Stimulated activated CD4-positive, alpha-beta T cell treated with anti-CD3 and anti-CD28 coated beads, Interleukin-2, amount 100 ng/mL, for 24 hours (primary cell): Measurements from ENCODE around the gene CDC34.

Experiments used
- DNase-seq, 2 donors: peaks; one replicate each; pipeline ENCODE4 v3.0.0-alpha.2; 2020

CDC34 gene

DNA sequence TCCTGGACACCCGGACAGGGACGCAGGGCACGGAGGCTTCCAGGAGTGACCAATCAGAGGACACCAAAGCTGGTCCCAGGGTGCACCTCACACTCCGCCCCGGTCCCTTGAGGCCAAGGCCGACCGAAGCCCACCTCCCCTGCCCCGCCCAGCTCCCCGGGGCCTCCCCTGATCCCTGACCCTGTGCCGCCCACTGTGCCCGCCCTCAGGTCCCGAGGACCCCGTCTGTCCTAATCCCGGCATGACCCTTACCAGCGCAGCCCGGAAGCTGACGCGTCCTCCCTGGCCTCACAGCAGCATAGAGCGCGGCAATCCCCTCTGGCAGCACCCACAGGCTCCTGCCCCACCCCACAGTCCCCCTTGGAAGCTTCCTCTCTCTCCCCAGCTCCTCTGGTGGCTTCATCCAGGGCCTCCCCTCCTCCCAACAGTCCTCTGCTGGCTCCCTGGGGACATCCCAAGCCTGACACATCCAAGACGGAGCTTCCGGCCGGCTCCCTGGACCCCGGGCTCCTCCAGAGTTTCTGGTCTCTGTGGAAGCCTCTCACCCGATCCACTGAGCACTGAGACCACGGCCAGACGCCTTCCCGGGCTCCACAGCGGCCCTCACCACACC is 7.4 kb upstream of the CDC34 start:
- no peak for DNase-seq

DNA sequence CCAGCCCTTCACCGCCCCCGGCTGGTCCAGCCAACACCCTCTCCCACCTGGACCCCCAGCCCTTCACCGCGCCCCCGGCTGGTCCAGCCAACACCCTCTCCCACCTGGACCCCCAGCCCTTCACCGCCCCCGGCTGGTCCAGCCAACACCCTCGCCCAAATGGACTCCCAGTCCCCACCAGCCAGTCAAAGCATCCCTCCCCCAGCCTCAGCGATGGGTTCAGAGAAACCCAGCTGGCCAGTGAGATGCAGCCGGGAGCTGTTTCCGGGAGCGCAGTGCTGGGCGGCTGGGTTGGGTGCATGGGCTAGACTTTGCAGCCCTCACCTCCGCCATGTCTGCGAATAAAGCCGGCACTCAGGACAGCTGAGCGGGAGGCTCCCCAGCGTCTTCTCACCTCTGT is 6.5 kb upstream of the CDC34 start:
- no peak for DNase-seq

DNA sequence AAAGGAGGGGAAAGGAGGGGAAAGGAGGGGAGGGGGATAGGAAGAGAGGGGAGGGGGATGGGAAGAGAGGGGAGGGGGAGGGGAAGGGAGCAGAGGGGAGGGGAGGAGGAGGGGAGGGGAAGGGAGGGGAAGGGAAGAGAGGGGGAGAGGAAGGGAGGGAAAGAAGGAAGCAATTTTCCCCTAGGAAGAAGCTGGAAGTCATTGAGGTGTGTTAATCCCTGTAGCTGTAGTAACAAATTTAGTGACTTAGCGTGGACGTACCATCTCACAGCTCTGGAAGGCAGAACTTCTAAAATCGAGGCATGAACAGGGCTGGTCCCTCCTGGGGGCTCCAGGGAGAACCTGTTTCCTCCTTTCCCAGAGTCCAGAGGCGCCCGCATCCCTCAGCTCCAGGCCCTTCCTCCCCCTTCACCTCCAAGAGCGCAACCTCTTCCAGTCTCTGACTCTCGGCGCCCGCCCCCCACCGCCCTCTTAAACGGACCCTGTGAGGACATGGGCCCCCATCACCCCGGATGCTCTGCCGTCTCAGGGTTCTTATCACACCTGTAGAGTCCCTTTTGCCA is 5.6 kb upstream of the CDC34 start:
- DNase-seq, result no peak

DNA sequence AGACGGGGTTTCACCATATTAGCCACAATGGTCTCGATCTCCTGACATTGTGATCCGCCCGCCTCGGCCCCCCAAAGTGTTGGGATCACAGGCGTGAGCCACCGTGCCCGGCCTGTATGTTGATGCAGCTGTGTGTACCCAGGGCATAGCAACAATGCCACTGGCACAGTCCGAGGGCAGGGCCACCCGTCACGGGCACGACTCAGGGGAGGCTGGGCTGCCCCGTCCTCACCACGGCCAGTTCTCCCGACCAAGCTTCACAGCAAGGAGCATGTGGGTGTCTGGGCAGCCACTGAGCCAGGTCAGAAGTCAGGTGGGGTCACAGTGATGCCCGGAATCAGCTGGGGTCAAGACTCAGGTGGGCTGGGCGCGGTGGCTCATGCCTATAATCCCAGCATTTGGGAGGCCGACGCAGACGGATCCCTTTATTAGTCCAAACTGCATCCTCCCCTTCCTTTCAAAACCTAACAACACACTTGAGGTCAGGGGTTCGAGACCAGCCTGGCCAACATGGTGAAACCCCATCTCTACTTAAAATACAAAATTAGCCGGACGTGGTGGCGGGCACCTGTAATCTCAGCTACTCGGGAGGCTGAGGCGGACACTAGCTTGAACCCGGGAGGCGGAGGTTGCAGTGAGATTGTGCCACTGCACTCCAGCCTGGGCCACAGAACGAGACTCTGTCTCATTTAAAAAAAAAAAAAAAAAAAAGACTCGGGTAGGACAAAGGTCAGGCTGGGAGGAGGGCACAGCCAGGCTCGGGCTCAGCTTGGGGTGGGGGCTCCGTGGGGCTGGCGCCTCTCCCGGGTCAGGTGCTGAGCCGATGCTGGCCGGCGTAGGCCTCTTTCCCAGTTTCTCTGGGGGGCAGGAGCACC is 1.2 kb upstream of the CDC34 start:
- no peak for DNase-seq

DNA sequence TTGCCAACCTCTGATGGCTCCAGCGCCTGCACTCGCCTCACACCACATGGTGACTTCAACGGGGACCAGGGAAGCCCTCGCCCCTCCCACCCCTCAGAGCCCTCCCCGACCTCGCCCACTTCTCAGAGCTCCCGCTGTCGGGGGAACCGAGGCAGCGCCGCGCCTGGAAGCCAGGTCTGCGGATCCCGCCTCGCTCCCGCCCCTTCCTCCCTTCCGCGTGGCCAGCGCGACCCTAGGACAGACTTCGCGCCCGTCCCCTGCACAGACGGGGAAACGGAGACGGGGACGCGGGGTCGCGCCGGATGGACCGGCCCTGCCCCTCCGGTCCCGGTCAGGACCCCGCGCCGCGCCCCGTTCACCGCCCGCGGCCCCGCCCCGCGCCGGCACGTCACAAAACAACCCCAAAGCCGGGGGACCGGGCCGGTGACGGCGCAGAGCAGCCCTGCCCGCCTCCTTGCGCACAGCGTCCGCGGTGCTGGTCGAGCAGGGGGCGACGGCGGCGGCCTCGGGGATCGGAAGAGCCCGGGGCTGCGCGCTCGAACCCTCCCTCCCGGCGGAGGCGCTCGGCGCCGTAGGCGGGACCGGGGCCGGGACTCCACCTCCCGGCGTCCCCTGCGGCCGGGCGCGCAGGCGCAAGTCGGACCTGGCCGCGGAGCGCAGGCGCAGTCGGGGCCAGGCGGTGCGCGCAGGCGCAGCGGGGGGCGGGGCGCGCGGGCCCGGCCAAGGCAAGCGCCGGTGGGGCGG is 379 bp upstream of the CDC34 start:
- DNase-seq, result peak; percentile 87 to 89

DNA sequence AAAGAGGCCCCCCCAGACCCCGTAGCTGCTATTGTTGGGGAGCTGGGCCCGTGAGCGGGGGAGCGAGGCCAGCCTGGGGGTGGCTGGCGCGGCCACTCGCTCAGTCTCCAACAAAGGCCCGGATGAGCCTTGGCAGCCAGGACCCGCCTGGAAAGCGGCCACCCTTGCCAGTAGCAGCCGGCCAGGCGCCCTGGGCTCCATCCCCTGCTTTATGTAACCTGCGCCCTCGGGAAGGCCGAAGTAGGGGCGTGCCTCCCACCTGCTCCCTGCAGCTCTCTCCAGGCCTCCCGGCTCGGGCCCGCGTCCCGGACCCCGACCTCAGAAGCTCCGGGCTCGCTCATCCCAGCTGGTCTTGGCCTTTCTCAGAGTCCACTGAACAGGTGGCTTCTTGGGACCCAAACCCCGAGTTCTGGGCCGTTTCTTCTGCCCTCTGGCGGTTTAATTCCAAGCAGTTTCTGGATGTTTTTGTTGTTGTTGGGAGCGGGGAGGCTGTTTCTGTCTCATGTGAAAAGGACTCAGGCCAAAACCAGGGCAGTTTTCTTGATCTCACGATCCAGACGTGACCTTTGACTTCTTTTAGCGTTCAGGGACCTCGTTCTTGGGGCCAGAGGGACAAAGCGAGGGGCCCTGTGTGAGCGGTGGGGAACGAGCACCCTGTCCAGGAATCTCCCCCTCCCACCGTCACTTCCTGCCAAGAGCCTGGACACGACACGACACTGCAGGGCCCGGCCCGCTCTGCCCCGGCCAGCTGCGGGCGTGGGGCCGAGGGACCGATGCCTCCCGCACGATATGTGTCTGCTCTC is 1.2 kb downstream of the CDC34 start:
- DNase-seq, result peak in 1 of 2 donors; percentile 47

DNA sequence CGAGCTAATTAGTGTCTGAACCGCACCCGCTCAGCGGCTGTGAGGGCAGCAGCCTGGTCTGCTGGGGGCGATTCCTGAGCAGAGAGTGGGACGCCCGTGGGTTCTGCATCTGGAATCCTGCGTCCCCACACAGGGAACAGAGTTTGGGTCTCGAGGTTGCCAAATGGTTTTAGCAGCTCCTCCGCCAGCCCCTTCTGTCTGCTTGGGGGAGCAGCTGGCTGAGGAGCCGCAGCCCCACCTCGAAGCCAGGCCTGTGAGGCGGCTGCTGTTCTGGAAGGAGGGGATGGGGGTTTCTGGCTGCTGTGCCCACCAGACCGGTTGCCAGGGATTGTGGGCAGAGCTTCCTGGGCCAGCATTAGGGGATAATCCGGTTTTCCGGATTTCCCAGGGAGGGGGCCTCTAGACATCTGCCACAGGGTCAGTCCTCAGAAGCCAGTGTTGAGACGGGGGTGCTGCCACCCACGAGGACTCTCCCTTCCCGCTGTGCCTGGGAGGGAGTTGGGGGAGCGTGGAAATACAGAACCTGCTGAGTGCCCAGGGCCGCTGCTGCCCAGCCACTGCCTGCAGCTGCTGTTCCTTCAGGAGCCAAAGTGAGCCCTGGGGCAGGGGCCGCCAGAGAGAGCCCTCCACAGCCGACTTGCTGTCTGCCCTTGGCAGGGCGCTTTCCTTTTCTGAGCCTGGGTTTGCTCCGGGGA is 2.0 kb downstream of the CDC34 start:
- DNase-seq, result no peak

DNA sequence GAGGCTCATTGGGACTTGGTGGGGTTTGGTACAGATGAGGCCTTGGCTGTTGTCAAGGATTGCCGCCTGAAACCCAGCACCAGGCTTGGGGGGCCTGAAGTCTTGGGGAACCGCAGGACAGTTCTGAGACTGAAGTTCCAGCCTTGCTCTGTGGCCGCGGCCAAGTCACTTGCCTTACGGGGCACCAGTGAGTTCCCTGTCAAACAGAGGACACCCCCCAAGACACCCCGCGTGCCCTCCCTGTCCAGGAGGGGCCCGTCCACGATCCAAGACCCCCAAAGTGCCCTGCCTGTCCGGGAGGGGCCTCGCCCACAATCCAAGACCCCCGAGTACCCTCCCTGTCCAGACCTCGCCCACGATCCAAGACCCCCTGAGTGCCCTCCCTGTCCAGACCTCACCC is 2.5 kb downstream of the CDC34 start:
- DNase-seq, result no peak

DNA sequence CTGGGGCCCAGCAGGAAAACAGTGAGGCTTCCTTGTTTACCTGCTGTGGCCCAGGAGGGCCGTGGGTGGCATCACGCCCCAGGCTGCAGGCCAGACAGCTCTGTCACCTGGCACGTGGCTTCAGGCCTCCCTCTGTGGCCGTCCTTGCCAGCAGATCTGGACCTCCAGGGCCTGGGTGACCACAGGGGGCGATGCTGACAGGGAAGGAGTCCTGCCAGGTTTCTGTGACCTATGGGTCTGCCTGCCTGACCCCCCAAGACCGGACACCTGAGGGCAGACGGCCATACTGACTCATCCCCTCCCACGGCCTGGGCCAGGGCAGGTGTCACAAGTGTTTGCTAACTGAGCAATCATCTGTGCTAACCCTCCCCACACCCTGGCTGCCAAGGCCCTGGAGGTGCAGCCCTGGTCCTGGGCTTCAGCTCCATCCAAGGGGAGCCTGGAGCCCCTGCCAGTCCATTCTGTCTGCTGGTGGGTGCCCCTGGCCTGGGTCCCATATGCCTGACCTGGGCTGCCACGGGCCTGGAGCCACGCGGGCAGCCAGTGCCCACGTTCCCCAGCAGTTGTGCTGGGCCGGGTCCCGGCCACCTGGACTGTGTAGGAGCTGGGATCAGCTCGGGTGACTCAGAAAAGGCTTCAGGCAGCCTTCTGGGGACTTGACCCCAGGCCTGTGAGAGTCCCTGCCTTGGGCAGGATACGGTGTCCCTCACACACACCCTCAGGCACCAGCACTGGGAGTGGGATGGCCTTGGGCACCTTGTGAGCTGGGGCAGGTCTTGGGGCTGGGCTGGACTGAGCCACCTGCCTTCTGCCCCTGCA is 3.7 kb downstream of the CDC34 start:
- DNase-seq, result no peak

DNA sequence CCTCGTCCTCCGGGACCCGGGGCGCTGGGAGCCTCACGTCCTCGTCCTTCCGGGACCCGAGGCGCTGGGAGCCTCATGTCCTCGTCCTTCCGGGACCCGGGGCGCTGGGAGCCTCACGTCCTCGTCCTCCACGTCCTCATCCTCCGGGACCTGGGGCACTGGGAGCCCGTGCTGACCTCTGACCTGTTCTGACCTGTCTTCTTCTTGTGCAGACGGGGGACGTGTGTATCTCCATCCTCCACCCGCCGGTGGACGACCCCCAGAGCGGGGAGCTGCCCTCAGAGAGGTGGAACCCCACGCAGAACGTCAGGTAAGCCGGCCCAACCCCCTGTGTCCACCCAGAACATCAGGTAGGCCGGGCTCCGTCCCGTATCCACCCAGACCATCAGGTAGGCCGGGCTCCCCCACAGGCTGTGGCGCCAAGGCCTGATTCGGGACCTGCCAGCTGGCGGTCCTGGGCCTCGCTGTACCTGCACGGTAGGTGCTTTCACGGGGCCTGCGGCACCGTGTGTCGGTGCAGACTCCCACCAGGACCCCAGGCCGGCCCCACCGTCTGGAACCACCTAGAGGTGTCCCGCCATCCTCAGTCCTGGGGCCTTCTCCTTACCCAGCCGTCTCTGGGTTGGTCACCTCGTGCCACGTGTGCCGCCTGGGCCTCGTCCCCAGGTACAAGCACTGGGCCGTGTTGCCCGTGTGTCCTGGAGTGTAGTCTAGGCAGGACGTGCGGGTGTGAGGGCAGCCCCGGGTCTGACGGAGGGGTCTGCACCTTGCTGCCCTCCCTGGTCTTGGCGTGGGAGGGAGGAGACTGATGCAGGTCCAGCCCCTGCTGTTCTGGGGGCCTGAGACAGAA is 4.7 kb downstream of the CDC34 start:
- DNase-seq, result no peak

DNA sequence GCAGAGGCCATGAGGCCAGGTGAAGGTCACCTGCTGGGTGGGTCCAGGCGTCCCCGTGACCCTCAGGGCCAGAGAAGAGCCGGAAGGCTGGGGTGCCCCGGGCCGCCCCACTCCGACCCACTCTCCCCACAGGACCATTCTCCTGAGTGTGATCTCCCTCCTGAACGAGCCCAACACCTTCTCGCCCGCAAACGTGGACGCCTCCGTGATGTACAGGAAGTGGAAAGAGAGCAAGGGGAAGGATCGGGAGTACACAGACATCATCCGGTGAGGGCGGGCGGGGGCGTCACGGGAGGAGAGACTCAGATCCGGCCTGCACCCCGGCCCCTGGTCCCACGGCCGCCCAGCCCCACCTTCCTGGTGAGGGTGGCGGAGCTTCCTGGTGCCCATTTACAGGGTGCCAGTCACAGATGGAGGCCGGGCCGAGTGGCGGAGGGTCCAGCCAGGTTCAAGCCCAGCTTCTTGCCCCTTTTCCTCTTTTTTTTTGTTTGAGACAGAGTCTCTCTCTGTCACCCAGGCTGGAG is 5.4 kb downstream of the CDC34 start:
- DNase-seq, result no peak

DNA sequence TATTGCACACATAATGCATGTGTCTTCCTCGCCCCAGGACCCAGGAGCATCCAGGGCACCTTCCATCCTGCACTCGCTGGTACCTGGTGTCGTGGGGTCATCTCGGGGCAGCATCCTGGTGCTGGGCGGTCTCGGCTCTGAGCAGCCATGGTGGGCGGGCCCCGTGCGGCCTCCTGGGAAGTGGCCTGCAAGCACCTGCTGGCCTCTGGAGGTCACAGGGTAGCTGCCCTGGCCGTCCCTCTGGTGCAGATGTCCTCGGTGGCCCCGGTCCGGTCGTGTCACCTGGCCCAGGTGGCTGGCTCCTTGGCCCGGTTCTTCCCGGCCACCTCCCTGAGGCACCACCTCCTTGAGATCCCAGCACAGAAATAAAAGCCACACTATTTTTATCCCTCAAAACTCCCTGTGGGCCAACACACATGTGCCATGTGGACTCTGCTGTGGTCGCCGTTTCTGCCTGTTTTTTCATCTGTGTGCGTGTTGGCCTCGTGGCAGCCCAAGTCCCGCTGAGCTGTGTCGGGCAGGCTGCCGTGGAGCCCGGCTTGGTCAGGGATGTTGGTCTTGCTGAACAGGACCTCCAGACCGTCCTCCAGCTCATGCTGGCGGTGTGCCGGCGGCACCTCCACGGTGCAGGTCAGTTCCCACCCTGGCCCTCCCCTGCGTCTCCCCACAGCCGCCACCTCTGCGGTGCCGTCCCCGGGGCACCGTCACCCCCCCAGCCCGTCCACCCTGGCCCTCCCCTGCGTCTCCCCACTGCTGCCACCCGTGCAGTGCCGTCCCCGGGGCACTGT is 7.3 kb downstream of the CDC34 start:
- DNase-seq, result no peak

DNA sequence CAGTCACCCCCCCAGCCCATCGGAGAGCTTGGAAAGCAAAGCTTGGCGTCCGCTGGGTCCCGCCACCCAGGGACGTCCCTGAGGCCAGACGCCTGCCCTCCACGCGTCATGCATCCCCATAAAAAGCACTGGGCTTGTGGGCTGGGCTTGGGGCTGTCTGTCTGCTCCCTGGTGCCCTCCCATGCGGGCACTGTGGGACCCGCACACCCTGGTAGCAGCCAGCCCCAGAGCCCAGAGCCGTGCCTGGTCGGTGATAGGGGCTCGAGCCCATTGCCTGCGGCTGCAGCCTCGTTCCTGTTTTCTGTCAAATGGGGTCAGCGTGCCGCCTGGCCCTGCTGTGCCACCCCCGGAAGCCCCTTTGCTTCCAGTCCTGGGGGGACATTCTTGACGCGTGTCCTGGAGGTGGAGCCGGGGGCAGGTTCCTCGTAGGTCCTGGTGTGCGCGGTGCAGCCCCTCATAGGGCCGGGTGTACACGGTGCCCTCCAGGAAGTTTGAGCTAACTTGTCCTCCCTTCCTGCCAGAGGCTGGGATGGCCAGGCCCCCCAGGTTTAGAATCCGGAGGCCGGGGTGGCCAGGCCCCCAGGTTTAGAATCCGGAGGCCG is 8.0 kb downstream of the CDC34 start:
- no peak for DNase-seq

DNA sequence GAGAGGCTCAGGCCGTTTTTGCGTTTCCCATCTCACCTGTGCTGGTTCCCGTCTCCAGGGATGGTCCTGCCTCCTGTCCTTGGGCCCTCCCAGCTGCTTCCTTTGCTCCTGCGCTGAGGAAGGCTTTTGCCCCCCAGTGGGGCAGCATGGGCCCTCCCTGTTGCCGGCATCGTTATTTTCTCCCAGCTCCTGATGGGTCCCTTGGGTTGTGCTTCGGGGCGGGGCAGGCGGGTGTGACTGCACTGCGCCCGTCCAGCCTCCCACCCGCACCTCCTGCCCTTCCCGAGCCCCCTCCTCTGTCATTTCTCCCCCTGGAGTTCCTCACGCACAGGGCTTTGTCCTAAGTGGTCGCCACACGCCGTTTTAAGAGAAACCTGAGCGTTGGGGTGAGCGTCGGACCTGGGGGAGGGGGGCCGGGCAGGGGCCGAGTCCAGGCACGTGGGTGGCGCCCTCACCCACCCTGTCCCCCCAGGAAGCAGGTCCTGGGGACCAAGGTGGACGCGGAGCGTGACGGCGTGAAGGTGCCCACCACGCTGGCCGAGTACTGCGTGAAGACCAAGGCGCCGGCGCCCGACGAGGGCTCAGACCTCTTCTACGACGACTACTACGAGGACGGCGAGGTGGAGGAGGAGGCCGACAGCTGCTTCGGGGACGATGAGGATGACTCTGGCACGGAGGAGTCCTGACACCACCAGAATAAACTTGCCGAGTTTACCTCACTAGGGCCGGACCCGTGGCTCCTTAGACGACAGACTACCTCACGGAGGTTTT is 9.5 kb downstream of the CDC34 start:
- DNase-seq, result no peak

DNA sequence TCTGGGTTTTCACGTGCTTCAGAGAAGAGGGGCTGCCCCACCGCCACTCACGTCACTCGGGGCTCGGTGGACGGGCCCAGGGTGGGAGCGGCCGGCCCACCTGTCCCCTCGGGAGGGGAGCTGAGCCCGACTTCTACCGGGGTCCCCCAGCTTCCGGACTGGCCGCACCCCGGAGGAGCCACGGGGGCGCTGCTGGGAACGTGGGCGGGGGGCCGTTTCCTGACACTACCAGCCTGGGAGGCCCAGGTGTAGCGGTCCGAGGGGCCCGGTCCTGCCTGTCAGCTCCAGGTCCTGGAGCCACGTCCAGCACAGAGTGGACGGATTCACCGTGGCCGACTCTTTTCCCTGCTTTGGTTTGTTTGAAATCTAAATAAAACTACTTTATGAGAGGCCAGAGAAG is 10.1 kb downstream of the CDC34 start:
- no peak for DNase-seq

DNA sequence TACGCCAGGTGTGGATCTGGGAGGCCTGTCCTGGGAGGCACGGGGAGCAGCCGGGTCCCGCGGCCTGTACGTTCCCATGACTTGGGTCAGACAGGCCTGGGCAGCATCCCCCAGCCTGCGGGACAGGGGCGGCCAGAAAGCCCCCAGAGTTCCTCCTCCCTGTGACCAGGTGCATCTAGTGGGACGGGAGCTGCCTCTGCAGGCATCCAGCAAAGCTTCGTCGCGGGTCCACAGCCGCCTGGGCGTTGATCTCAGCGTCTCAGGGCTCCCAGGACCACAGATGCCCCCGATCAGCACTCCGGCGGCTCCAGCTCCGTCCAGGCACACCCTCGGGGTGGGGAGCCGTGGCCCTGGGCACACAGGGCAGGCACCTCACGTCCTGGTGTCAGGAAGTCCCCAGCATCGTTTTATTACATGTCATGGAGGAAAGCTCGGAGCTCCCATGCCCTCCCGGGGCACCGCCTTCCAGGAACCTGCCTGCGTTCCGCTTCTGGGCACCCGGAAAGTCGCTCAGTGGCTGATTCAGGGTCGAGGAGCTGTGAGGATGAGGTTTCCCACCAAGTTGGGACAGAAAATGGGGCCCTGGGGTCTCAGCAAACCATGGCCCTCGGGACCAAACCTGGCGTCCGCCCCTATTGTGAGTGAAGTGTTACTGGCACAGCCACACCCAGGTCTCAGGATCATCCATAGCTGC is 10.8 kb downstream of the CDC34 start:
- DNase-seq, result no peak
